PC-9 (cell line): ENCODE measurements around the gene GPD1.

ENCODE experiments used
- CTCF ChIP-seq: fragments of 200-600 bp; sonication (generic); conservative IDR thresholded peaks from 2 replicates; pipeline ENCODE4 v1.6.1; 2017; ENCODE audit warnings: mixed run types, antibody characterized with exemption, mild to moderate bottlenecking, moderate library complexity
- EZH2 ChIP-seq: fragments of 200-600 bp; sonication (generic); IDR thresholded peaks from 2 replicates; pipeline ENCODE4 v1.8.0; 2017; ENCODE audit warnings: antibody characterized with exemption, low read depth

DNA sequence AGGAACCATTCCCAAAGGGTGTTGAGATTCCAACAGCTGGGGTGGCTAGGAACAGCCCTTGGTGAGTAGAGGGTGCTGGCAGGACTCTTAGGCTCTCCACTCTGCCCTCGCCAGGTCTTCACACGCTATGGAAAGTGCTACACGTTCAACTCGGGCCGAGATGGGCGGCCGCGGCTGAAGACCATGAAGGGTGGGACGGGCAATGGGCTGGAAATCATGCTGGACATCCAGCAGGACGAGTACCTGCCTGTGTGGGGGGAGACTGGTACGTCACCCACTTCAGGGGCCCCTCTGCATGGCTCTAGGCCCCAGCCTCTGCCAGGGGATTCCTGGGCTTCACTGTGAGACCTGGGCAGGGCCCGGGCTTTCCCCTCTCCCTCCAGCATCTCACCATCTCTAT, 26.7 kb upstream of the GPD1 start:
- TF ChIP-seq EZH2: no peak
- no peak for TF ChIP-seq CTCF
